Natural killer cell treated with Interleukin-12 subunit alpha and Interleukin-12 subunit beta and Interleukin-15 and Interleukin-18, amount 100 ng/mL, for 72 hours (primary cell): Measurements from ENCODE around the gene GALNT15. TPM values are rescaled to one million over a fixed set of nuclear protein-coding genes. Genes with fewer than 3 reads are reported as not detected.

Experiments used
- ATAC-seq, 2 donors: fragments of 150-1000 bp; cut with Tn5 transposase in 1 of 2; sonication (Bioruptor Pico), chemical (Tn5 transposase) in 1 of 2; 2 replicates each; pipeline ENCODE4 v1.10.0; 2021
- DNase-seq: peaks from one replicate; pipeline ENCODE4 v3.0.0; 2022; ENCODE audit warnings: low spot score
- H3K27ac Mint-ChIP-seq, 2 donors: 1 replicate in 1 of 2; 2 replicates in 1 of 2; pipeline ENCODE4 v1.8.0; 2022; ENCODE audit warnings: mixed read lengths in 2 of 2, mild to moderate bottlenecking in 1 of 2, moderate library complexity in 1 of 2
- H3K27me3 Mint-ChIP-seq, 2 donors: 1 replicate in 1 of 2; 2 replicates in 1 of 2; pipeline ENCODE4 v1.8.0; 2022; ENCODE audit warnings: mixed read lengths in 2 of 2
- H3K36me3 Mint-ChIP-seq: one replicate; pipeline ENCODE4 v1.8.0; 2022; ENCODE audit warnings: mixed read lengths
- H3K4me1 Mint-ChIP-seq, 2 donors: 1 replicate in 1 of 2; 2 replicates in 1 of 2; pipeline ENCODE4 v1.8.0; 2022; ENCODE audit warnings: low read depth in 2 of 2, mixed read lengths in 2 of 2, mild to moderate bottlenecking in 1 of 2
- H3K4me3 Mint-ChIP-seq: one replicate; pipeline ENCODE4 v1.8.0; 2022; ENCODE audit warnings: mixed read lengths
- H3K9me3 Mint-ChIP-seq: 2 replicates; pipeline ENCODE4 v1.8.0; 2022; ENCODE audit warnings: mixed read lengths
- total RNA-seq, 2 donors: library from RNA; stranded (reverse); gene quantifications; one replicate each; pipeline ENCODE4 v1.2.3, GENCODE V29; 2022

Gene GALNT15
- total RNA-seq, 2 donors from 2014 or later, result not detected

- no peaks in the 10 kb centered on the region for H3K9me3 Mint-ChIP-seq
- H3K27me3 Mint-ChIP-seq, result no peaks in the 10 kb centered on the region
- DNase-seq (no peak), ATAC-seq (no peak)
- H3K4me3 Mint-ChIP-seq, result no peak overlapping the region
- peaks cover 0 to 3% of the 10 kb centered on the region in 2 donors for H3K4me1 Mint-ChIP-seq
- no peak overlapping the region for H3K27ac Mint-ChIP-seq
- no peaks in the 10 kb centered on the region for H3K36me3 Mint-ChIP-seq
Measured at GRCh38 chr3:16143861-16144447, 30.5 kb upstream of the GALNT15 start.

DNA sequence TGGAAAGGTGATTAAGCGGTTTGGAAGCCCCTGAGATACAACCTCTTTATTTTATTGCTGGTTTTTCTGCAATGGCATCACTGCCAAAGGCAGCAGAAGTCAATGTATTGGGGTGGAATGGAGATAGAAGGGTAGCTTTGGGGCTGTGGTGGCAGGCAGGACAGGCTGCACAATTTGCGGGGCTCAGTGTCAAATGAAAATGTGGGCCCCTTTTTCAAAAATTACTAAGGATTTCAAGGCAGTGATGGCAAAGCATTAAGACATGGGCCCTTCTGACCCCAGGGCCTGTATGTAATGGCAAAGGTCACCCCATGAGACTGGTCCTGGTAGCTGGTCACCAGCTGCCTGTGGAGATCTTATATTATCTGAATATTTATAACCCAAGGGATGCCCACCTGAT is 29.3 kb upstream of the GALNT15 start:
- H3K4me3 Mint-ChIP-seq, result no peak overlapping the region
- H3K27me3 Mint-ChIP-seq, result no peaks in the 10 kb centered on the region
- DNase-seq, result no peak
- H3K4me1 Mint-ChIP-seq, result peaks cover 0 to 3% of the 10 kb centered on the region in 2 donors
- no peak overlapping the region for H3K27ac Mint-ChIP-seq
- ATAC-seq, result no peak
- H3K9me3 Mint-ChIP-seq, result no peaks in the 10 kb centered on the region
- no peaks in the 10 kb centered on the region for H3K36me3 Mint-ChIP-seq

GRCh38 chr3:16146015-16146730 is 28.3 kb upstream of the GALNT15 start:
- Mint-ChIP-seq H3K9me3 (no peaks in the 10 kb centered on the region), H3K27me3 (peaks cover under 1 to 1% of the 10 kb centered on the region in 2 donors)

DNA sequence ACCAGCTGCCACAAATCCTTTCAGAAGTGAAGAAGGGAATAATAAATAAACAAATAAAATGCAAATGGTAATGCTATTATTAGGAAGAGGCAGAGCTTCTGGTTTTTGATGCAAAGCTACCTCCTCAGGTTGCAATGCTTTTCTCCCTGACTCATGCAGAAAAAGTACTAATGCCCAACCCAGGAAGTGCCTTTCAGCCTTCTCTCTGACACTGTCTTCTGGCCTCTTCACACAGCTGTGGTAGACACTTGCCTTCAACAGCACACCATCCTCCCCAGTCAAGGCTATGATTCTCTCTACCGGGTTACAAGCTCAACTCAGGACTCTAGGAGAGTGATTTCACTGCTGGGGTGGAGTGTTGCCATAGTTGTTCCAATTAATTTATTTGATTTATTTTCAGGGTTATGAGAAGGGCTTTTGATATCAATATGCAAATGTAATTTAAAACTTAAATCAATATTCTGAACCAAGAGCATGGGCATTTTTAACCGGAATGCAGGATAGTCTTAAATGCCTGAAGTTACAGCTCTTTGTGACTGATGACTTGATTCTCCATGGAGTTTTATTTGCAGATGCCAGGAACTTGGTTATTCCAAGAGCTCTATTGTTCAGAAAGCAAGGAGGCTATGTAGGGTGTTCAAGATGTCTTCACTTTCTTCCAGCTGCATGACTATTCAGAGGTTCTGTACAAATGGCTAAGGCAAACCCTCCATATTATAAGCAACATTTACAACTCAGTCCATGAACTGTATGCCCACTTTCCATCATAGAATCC is 27.1 kb upstream of the GALNT15 start:
- Mint-ChIP-seq H3K4me1 (peaks cover 0 to 5% of the 10 kb centered on the region in 2 donors), H3K27me3 (peaks cover 4 to 7% of the 10 kb centered on the region in 2 donors), H3K4me3 (no peak overlapping the region), H3K9me3 (peaks cover 2% of the 10 kb centered on the region), H3K36me3 (no peaks in the 10 kb centered on the region), H3K27ac (no peak overlapping the region)
- no peak for ATAC-seq
- DNase-seq, result no peak

More at GRCh38 chr3:16146015-16146730, 28.3 kb upstream of the GALNT15 start:
- H3K4me1 Mint-ChIP-seq, result peaks cover 0 to 3% of the 10 kb centered on the region in 2 donors
- no peaks in the 10 kb centered on the region for H3K36me3 Mint-ChIP-seq
- H3K4me3 Mint-ChIP-seq, result no peak overlapping the region
- ATAC-seq, result no peak
- no peak overlapping the region for H3K27ac Mint-ChIP-seq
- no peak for DNase-seq

GRCh38 chr3:16148213-16148612 is 26.3 kb upstream of the GALNT15 start:
- peaks cover 0 to 5% of the 10 kb centered on the region in 2 donors for H3K4me1 Mint-ChIP-seq
- peaks cover 6% of the 10 kb centered on the region for H3K9me3 Mint-ChIP-seq
- peaks cover 7 to 8% of the 10 kb centered on the region in 2 donors for H3K27me3 Mint-ChIP-seq
- ATAC-seq, result no peak
- no peak overlapping the region for H3K4me3 Mint-ChIP-seq
- H3K36me3 Mint-ChIP-seq, result no peaks in the 10 kb centered on the region
- no peak overlapping the region for H3K27ac Mint-ChIP-seq
- DNase-seq, result no peak

DNA sequence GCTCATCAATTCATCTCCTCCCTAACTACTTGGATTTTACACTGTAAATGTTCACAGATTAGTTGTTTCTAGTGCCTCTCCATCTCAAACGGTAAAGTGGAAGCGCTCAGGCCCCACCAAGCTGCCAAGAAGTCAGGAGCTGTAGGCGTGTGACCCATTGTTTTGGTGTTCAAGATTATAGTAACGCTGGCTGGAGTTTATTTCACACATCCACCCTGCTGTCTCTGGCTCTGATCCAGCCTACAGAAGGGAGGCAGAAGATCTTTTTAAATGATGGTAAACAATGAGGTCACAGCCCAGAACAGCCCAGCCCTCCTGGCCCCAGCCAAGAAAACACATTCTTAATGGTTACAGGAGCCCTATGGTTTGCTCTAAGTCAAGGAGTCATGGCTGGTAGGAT is 25.7 kb upstream of the GALNT15 start:
- Mint-ChIP-seq H3K4me3 (no peak overlapping the region), H3K9me3 (peaks cover 6% of the 10 kb centered on the region), H3K4me1 (peaks cover 0 to 5% of the 10 kb centered on the region in 2 donors), H3K27me3 (peaks cover 9 to 11% of the 10 kb centered on the region in 2 donors), H3K36me3 (no peaks in the 10 kb centered on the region), H3K27ac (no peak overlapping the region)
- ATAC-seq (no peak), DNase-seq (no peak)

DNA sequence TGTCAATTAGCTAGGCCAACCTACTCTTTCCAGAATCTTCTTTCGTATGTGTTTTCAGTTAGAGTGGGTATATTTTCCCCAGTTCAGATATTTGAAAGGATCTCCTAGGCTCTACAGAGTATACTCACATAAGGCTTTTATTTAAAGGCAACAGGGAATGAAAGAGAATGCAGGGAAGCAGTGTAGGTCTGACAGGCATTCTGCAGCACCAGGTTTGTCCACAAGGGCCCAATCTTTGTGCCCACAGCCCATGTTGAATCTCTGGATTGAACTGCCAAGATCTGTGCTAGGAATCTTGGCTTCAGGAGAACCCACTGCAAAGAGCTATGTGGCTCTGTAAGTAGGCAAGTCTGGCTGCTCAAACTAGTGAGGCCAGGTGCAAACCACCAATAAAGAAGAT is 24.2 kb upstream of the GALNT15 start:
- Mint-ChIP-seq H3K4me3 (no peak overlapping the region), H3K36me3 (no peaks in the 10 kb centered on the region), H3K4me1 (peaks cover 0 to 5% of the 10 kb centered on the region in 2 donors), H3K9me3 (peaks cover 6% of the 10 kb centered on the region), H3K27ac (no peak overlapping the region), H3K27me3 (peaks cover 13 to 22% of the 10 kb centered on the region in 2 donors)
- ATAC-seq (no peak), DNase-seq (no peak)

GRCh38 chr3:16151109-16151508 is 23.4 kb upstream of the GALNT15 start:
- H3K27me3 Mint-ChIP-seq, result peaks cover 17 to 29% of the 10 kb centered on the region in 2 donors
- H3K27ac Mint-ChIP-seq, result no peak overlapping the region
- no peaks in the 10 kb centered on the region for H3K36me3 Mint-ChIP-seq
- H3K4me3 Mint-ChIP-seq, result no peak overlapping the region
- DNase-seq (no peak), ATAC-seq (peak in 1 of 2 donors; percentile 52)
- H3K9me3 Mint-ChIP-seq, result peaks cover 6% of the 10 kb centered on the region
- H3K4me1 Mint-ChIP-seq, result peaks cover 0 to 5% of the 10 kb centered on the region in 2 donors

DNA sequence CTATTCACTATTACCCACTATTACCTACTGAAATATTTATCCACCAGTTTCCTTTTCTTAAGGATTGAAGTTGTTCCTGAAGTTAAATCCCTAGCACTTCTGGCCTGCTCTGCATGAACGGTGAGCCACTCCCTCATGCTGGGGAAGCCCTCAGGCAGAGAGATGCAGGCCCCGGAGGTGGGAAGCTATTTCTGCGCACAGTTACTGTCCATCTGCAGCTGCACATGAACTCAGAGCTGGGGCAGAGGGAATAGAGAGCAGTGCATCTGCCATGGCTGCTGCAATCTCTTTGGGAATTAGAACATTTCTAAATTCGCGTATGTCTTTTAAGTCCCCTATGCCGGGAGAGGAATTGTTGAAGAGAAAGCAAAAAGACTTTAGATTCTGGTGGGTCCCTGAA is 6.3 kb upstream of the GALNT15 start:
- Mint-ChIP-seq H3K27ac (no peak overlapping the region), H3K9me3 (peaks cover 2% of the 10 kb centered on the region), H3K27me3 (peaks cover 22 to 44% of the 10 kb centered on the region in 2 donors), H3K4me3 (no peak overlapping the region), H3K4me1 (no peaks in the 10 kb centered on the region), H3K36me3 (peaks cover 16% of the 10 kb centered on the region)
- no peak for DNase-seq
- ATAC-seq, result no peak

DNA sequence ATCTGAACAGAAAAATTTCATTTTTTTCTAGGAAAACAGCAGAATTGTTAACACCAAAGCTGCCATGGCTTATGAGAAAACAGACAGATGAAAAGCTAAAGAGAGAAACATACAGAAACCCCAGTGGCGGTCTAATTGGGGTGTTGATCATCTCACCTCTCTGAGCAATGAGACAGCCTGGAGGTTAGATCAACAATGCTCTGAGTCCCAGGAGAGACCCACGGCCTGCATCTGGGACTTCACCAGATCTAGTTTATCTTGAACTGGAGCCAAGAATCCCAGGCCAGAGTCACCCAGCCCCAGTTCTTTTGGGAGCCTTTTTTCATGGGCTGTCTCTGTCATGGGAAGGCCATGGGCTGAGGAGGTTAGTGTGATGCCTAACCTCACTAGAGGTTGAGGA is 3.5 kb upstream of the GALNT15 start:
- no peaks in the 10 kb centered on the region for H3K4me1 Mint-ChIP-seq
- no peaks in the 10 kb centered on the region for H3K36me3 Mint-ChIP-seq
- ATAC-seq (no peak), DNase-seq (no peak)
- H3K27ac Mint-ChIP-seq, result no peak overlapping the region
- no peak overlapping the region for H3K4me3 Mint-ChIP-seq
- H3K27me3 Mint-ChIP-seq, result peaks cover 13 to 38% of the 10 kb centered on the region in 2 donors
- no peaks in the 10 kb centered on the region for H3K9me3 Mint-ChIP-seq

DNA sequence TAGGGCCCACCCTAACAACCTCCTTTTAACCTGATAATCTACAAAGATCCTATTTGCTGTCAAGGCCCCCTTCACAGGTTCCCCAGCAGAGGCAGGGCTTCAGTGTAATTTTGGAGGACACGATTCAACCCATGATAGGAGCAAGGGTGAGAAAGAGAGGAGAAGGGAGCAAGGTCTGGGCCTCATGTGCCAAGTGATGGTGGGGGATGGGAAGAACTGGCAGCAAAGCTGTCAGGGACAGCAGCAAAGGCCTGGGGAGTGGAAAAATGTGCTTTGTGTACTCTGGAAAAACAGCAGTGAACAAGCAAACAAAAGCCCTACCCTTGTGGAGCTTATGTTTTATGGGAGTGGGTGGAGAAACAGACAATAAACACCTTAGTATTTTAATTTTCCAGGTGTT is 2.7 kb upstream of the GALNT15 start:
- Mint-ChIP-seq H3K36me3 (no peaks in the 10 kb centered on the region), H3K4me1 (no peaks in the 10 kb centered on the region), H3K9me3 (no peaks in the 10 kb centered on the region), H3K27me3 (peaks cover 8 to 30% of the 10 kb centered on the region in 2 donors), H3K4me3 (no peak overlapping the region), H3K27ac (no peak overlapping the region)
- DNase-seq (no peak), ATAC-seq (no peak)

DNA sequence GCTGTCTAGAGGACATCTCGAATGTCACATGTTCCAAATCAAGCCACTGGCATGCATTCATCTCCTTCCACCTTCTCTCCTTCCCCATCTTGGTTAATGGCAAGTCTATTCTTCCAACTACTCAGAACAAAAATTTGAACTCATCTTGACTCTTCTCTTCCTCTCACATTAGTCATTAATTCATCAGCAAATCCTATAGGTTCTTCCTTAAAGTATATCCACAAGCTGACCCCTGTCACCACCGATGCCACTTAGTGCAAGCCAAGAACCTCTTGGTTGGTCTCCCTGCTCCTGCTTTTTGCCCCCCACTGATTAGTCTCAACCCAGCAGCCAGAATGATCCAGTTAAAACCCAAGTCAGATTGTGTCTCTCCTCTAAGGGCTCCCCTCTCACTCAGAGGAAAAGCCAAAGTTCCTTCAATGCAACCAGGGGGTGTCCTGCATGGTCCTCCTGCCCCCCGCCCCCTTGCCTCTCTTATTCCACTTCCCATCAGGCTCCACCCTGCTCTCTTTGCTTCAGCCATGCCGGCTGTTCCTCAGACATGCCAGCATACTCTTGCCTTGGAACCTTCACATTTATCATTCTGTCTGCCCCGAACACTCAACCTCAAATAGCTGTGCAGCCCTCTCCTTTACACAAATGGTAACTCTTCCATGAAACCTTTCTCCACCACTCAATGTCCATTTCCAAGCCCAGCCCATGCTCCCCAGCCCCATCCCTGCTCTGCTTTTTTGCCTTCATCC is 1.0 kb upstream of the GALNT15 start:
- H3K27ac Mint-ChIP-seq, result no peak overlapping the region
- ATAC-seq, result no peak
- no peak overlapping the region for H3K4me3 Mint-ChIP-seq
- no peaks in the 10 kb centered on the region for H3K9me3 Mint-ChIP-seq
- DNase-seq, result no peak
- H3K4me1 Mint-ChIP-seq, result peaks cover 4 to 7% of the 10 kb centered on the region in 2 donors
- H3K36me3 Mint-ChIP-seq, result no peaks in the 10 kb centered on the region
- peaks cover 14 to 42% of the 10 kb centered on the region in 2 donors for H3K27me3 Mint-ChIP-seq

GRCh38 chr3:16174026-16174355 is 489 bp upstream of the GALNT15 start:
- Mint-ChIP-seq H3K9me3 (no peaks in the 10 kb centered on the region), H3K4me3 (no peak overlapping the region), H3K27ac (no peak overlapping the region), H3K4me1 (peaks cover 9 to 12% of the 10 kb centered on the region in 2 donors), H3K27me3 (peaks cover 14 to 42% of the 10 kb centered on the region in 2 donors), H3K36me3 (no peaks in the 10 kb centered on the region)
- no peak for DNase-seq
- no peak for ATAC-seq
